Neural crest cell (in vitro differentiated cells): ENCODE data around the gene NFIB. TPM values are rescaled to one million over a fixed set of nuclear protein-coding genes. Genes with fewer than 3 reads are reported as not detected.
A peak's percentile ranks its signal among the peaks of the same experiment; 100 is the strongest.

Experiments
- DNase-seq: peaks from one replicate; pipeline ENCODE4 v3.0.0; 2021; ENCODE audit warnings: low read depth, mixed read lengths, low spot score
- H3K27ac Mint-ChIP-seq: one replicate; pipeline ENCODE4 v1.8.0; 2021; ENCODE audit warnings: mild to moderate bottlenecking, mixed read lengths; ENCODE audit not compliant: unreplicated experiment
- H3K27me3 Mint-ChIP-seq: 2 replicates; pipeline ENCODE4 v1.8.0; 2021; ENCODE audit warnings: low read depth, mild to moderate bottlenecking, mixed read lengths
- H3K36me3 Mint-ChIP-seq: 2 replicates; pipeline ENCODE4 v1.8.0; 2021; ENCODE audit warnings: low read depth, mild to moderate bottlenecking, mixed read lengths
- H3K4me1 Mint-ChIP-seq: 2 replicates; pipeline ENCODE4 v1.8.0; 2021; ENCODE audit warnings: mixed read lengths
- H3K4me3 Mint-ChIP-seq: one replicate; pipeline ENCODE4 v1.8.0; 2021; ENCODE audit warnings: mild to moderate bottlenecking, mixed read lengths
- H3K9me3 Mint-ChIP-seq: 2 replicates; pipeline ENCODE4 v1.8.0; 2021; ENCODE audit warnings: mixed read lengths
- CTCF ChIP-seq: fragments of 200-600 bp; sonication (generic); conservative IDR thresholded peaks from 2 replicates; pipeline ENCODE4 v1.5.0; 2021; ENCODE audit warnings: antibody characterized with exemption, mild to moderate bottlenecking
- total RNA-seq: library from RNA; stranded (reverse); gene quantifications from 2 replicates; pipeline ENCODE4 v1.2.1, GENCODE V29; 2021

The NFIB gene
- total RNA-seq, 1 donor from 2014 or later: 3.7 TPM

- Mint-ChIP-seq H3K4me3 (no peak overlapping the region), H3K27ac (no peak overlapping the region), H3K4me1 (peaks cover 5% of the 10 kb centered on the region), H3K36me3 (no peaks in the 10 kb centered on the region), H3K27me3 (no peaks in the 10 kb centered on the region), H3K9me3 (no peaks in the 10 kb centered on the region)
- no peak for DNase-seq
- no peak for TF ChIP-seq CTCF
Observed at GRCh38 chr9:14151451-14151850, 162.5 kb downstream of the NFIB start.

- H3K9me3 Mint-ChIP-seq: no peaks in the 10 kb centered on the region
- no peaks in the 10 kb centered on the region for H3K36me3 Mint-ChIP-seq
- no peak overlapping the region for H3K4me3 Mint-ChIP-seq
- no peak for TF ChIP-seq CTCF
- DNase-seq: no peak
- peak overlapping the region; percentile 38 for H3K27ac Mint-ChIP-seq
- peaks cover 12% of the 10 kb centered on the region for H3K4me1 Mint-ChIP-seq
- no peaks in the 10 kb centered on the region for H3K27me3 Mint-ChIP-seq
Observed at GRCh38 chr9:14148501-14149103, 165.3 kb downstream of the NFIB start.

- Mint-ChIP-seq H3K4me1 (peaks cover 12% of the 10 kb centered on the region), H3K27ac (no peak overlapping the region), H3K27me3 (no peaks in the 10 kb centered on the region), H3K9me3 (no peaks in the 10 kb centered on the region), H3K4me3 (no peak overlapping the region), H3K36me3 (no peaks in the 10 kb centered on the region)
- TF ChIP-seq CTCF: no peak
- DNase-seq: no peak
Observed at GRCh38 chr9:14147738-14148137, 166.2 kb downstream of the NFIB start.

- Mint-ChIP-seq H3K36me3 (peaks cover 3% of the 10 kb centered on the region), H3K4me1 (peaks cover 13% of the 10 kb centered on the region), H3K4me3 (no peak overlapping the region), H3K9me3 (no peaks in the 10 kb centered on the region), H3K27ac (no peak overlapping the region), H3K27me3 (no peaks in the 10 kb centered on the region)
- no peak for TF ChIP-seq CTCF
- no peak for DNase-seq
Observed at GRCh38 chr9:14146201-14146874, 167.6 kb downstream of the NFIB start.

- Mint-ChIP-seq H3K4me3 (no peak overlapping the region), H3K4me1 (peaks cover 16% of the 10 kb centered on the region), H3K9me3 (no peaks in the 10 kb centered on the region), H3K27me3 (no peaks in the 10 kb centered on the region), H3K36me3 (peaks cover 3% of the 10 kb centered on the region), H3K27ac (no peak overlapping the region)
- DNase-seq: no peak
- TF ChIP-seq CTCF: no peak
Observed at GRCh38 chr9:14144215-14144614, 169.7 kb downstream of the NFIB start.
